H1 (cell line): ENCODE results near the gene CACNG6.

ENCODE experiments used
- CTCF ChIP-seq, 3 experiments: IDR thresholded peaks; 1 replicate in 2 of 3; 2 replicates in 1 of 3; pipeline versions ENCODE4 v1.5.1 to v1.6.1; 2011; ENCODE audit warnings: low read length in 3 of 3, mild to moderate bottlenecking in 3 of 3, inconsistent platforms in 2 of 3, low read depth in 1 of 3, moderate library complexity in 1 of 3; ENCODE audit not compliant: insufficient read depth in 1 of 3; ENCODE audit errors: control extremely low read depth in 1 of 3
- TAF1 ChIP-seq: IDR thresholded peaks from 2 replicates; pipeline ENCODE4 v1.6.1; 2011; ENCODE audit warnings: mild to moderate bottlenecking, low read depth, low read length

DNA sequence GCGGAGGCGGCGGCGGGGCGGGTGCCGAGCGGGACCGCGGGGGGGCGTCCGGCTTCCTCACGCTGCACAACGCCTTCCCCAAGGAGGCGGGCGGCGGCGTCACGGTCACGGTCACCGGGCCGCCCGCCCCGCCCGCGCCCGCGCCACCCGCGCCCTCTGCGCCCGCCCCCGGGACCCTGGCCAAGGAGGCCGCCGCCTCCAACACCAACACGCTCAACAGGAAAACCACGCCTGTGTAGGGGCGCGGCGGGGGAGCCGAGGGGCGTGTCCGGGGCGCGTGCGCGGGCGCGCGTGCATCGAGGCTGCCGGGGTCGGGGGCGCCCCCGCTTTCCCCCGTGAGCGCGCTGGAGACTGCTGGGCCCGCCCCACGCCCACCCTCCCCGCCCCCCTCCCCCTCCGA, 8.8 kb upstream of the CACNG6 start:
- no peak for TF ChIP-seq TAF1
- TF ChIP-seq CTCF (IDR thresholded peaks at IDR 0.05; ENCODE audit: control extremely low read depth in 1 of 3, insufficient read depth in 1 of 3, low read depth in 1 of 3, low read length in 3 of 3): no peak
